OCI-LY3 (cell line): ENCODE data around the gene RASA4.
"Not testable (repeated sequence)": the region's sequence is repeated elsewhere in the genome, so short reads cannot be mapped to it uniquely, and the experiment has no call there.

Experiments
- H2AFZ ChIP-seq: fragments of 200-600, 300-600 bp; shearing (Covaris generic); 2 replicates; pipeline ENCODE4 v1.6.0; 2014; ENCODE audit warnings: antibody characterized with exemption, low read depth, low read length
- H3K27ac ChIP-seq: fragments of 200-600, 300-600 bp; sonication (generic); 2 replicates; pipeline ENCODE4 v1.5.1; 2014; ENCODE audit warnings: mild to moderate bottlenecking, low read length, moderate library complexity, mixed read lengths
- H3K27me3 ChIP-seq: fragments of 200-600, 300-600 bp; sonication (generic); 2 replicates; pipeline ENCODE4 v1.6.1; 2014; ENCODE audit warnings: low read depth, low read length, mixed read lengths
- H3K36me3 ChIP-seq: fragments of 200-600, 300-600 bp; sonication (generic); replicated peaks from 2 replicates; pipeline ENCODE3; 2014; ENCODE audit warnings: low read depth, low read length, mixed read lengths
- H3K4me1 ChIP-seq: fragments of 300-600, 200-600 bp; sonication (generic); 2 replicates; pipeline ENCODE4 v1.6.1; 2014; ENCODE audit warnings: low read length, mixed read lengths
- H3K4me2 ChIP-seq: fragments of 200-600, 300-600 bp; sonication (generic); 2 replicates; pipeline ENCODE4 v1.6.1; 2014; ENCODE audit warnings: low read length, mixed read lengths
- H3K4me3 ChIP-seq: fragments of 300-600, 200-600 bp; sonication (generic); 2 replicates; pipeline ENCODE4 v1.5.1; 2014; ENCODE audit warnings: antibody characterized with exemption, mild to moderate bottlenecking, low read length, moderate library complexity
- H3K79me2 ChIP-seq: fragments of 300-600, 200-600 bp; shearing (Covaris generic); 2 replicates; pipeline ENCODE4 v1.6.1; 2014; ENCODE audit warnings: mild to moderate bottlenecking, low read length, mixed read lengths
- H3K9ac ChIP-seq: fragments of 300-600, 200-600 bp; shearing (Covaris generic); 2 replicates; pipeline ENCODE4 v1.6.0; 2014; ENCODE audit warnings: mild to moderate bottlenecking, low read length, moderate library complexity
- H3K9me3 ChIP-seq: fragments of 200-600, 300-600 bp; shearing (Covaris generic); 2 replicates; pipeline ENCODE4 v1.6.1; 2014; ENCODE audit warnings: low read length, mixed read lengths; ENCODE audit not compliant: insufficient read depth
- H4K20me1 ChIP-seq: fragments of 200-600, 300-600 bp; sonication (generic); 2 replicates; pipeline ENCODE4 v1.6.1; 2016; ENCODE audit warnings: low read length, mixed read lengths; ENCODE audit not compliant: insufficient read depth

The RASA4 gene

GRCh38 chr7:102542083-102542482 lies 74.5 kb downstream of the RASA4 start:
- not testable (repeated sequence) for H3K9me3 ChIP-seq, H3K36me3 ChIP-seq

DNA sequence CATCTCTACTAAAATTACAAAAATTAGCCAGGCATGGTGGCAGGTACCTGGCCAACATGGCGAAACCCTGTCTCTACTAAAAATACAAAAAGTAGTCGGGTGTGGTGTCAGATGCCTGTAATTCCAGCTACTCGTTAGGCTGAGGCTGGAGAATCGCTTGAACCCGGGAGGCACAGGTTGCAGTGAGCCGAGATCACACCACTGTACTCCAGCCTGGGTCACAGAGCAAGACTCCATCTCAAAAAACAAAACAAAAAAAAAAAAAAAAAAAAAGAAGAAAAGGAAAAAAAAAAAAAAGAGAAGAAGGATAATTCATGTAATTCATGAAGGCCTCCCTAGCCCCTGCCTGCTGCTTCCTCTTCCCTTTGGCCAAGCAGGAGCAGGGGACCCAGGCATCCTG lies 76.0 kb downstream of the RASA4 start:
- not testable (repeated sequence) for H3K9me3 ChIP-seq, H2AFZ ChIP-seq, H3K27me3 ChIP-seq, H3K4me2 ChIP-seq, H3K27ac ChIP-seq, H4K20me1 ChIP-seq, H3K4me1 ChIP-seq, H3K36me3 ChIP-seq, H3K9ac ChIP-seq, H3K79me2 ChIP-seq, H3K4me3 ChIP-seq

More at GRCh38 chr7:102542083-102542482, 74.5 kb downstream of the RASA4 start:
- H3K27me3 ChIP-seq, H3K4me1 ChIP-seq, H3K27ac ChIP-seq, H3K79me2 ChIP-seq, H4K20me1 ChIP-seq, H3K4me3 ChIP-seq, H2AFZ ChIP-seq, H3K9ac ChIP-seq, H3K4me2 ChIP-seq: not testable (repeated sequence)

DNA sequence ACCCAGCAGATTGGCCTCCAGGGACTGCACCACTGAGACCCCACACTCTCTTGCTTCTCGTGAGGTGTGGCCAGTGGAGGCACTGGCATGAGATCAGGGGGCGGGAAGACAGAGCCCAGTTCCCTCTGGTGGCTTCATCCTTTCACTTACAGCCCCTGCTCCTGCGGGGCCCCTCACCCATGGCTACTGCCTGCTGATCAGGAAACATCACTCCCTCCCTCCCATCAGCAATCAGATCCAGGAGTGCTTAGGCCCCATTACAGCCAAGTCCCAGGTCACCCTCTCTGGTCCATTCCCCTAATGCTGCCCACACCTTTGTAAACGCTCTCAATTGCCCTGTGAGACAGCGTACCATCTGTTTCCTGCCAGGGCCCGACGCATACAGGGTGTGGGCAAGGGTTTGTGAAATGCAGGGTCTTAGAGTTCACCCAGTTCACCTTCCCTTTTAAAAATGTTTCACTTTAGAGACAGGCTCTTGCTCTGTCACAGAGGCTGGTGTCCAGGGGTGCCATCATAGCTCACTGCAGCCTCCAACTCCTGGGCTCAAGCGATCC lies 81.4 kb downstream of the RASA4 start:
- H3K4me1 ChIP-seq, H3K27ac ChIP-seq, H3K9me3 ChIP-seq, H3K36me3 ChIP-seq, H3K4me3 ChIP-seq, H2AFZ ChIP-seq, H3K27me3 ChIP-seq, H4K20me1 ChIP-seq, H3K9ac ChIP-seq, H3K4me2 ChIP-seq, H3K79me2 ChIP-seq: not testable (repeated sequence)

GRCh38 chr7:102532127-102532526 lies 84.4 kb downstream of the RASA4 start:
- not testable (repeated sequence) for H2AFZ ChIP-seq, H3K9ac ChIP-seq, H3K4me2 ChIP-seq, H3K27ac ChIP-seq, H3K79me2 ChIP-seq, H3K4me1 ChIP-seq, H4K20me1 ChIP-seq, H3K9me3 ChIP-seq, H3K36me3 ChIP-seq, H3K4me3 ChIP-seq, H3K27me3 ChIP-seq

- not testable (repeated sequence) for H3K27ac ChIP-seq, H4K20me1 ChIP-seq, H3K4me3 ChIP-seq, H3K4me1 ChIP-seq, H3K79me2 ChIP-seq, H3K27me3 ChIP-seq, H3K36me3 ChIP-seq, H2AFZ ChIP-seq, H3K9me3 ChIP-seq, H3K9ac ChIP-seq, H3K4me2 ChIP-seq
These were observed 85.0 kb downstream of the RASA4 start for GRCh38 chr7:102531583-102531982.

GRCh38 chr7:102527822-102528793 lies 88.4 kb downstream of the RASA4 start:
- H3K36me3 ChIP-seq, H3K4me2 ChIP-seq: not testable (repeated sequence)

DNA sequence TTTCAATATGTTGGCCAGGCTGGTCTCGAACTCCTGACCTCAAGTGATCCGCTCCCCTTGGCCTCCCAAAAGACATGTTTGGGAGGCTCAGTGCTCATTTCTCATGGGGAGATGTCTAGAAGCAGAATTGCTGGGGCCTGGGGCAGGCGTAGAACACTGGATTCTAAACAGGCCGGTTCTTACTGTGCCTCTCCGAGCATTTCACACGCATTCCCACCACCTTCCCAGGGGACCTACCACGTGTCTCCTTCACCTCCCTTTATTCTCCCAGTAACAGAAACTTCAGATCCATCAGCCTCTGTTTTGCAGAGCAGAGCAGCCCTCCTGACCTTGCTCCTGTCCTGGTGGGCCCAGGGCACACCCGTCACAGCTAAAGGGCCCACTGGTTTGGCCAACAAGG lies 89.4 kb downstream of the RASA4 start:
- not testable (repeated sequence) for H3K9me3 ChIP-seq, H3K36me3 ChIP-seq, H3K27ac ChIP-seq, H3K4me3 ChIP-seq, H3K9ac ChIP-seq, H3K4me2 ChIP-seq, H3K27me3 ChIP-seq, H4K20me1 ChIP-seq, H2AFZ ChIP-seq, H3K79me2 ChIP-seq, H3K4me1 ChIP-seq

More at GRCh38 chr7:102527822-102528793, 88.4 kb downstream of the RASA4 start:
- H3K9ac ChIP-seq, H3K27me3 ChIP-seq, H3K79me2 ChIP-seq, H3K4me3 ChIP-seq, H2AFZ ChIP-seq, H3K4me1 ChIP-seq, H3K9me3 ChIP-seq, H4K20me1 ChIP-seq, H3K27ac ChIP-seq: not testable (repeated sequence)

GRCh38 chr7:102524803-102525202 lies 91.8 kb downstream of the RASA4 start:
- H3K4me3 ChIP-seq, H3K4me2 ChIP-seq, H3K27me3 ChIP-seq, H3K79me2 ChIP-seq, H3K9ac ChIP-seq, H3K27ac ChIP-seq, H3K4me1 ChIP-seq, H2AFZ ChIP-seq, H3K36me3 ChIP-seq, H4K20me1 ChIP-seq, H3K9me3 ChIP-seq: not testable (repeated sequence)
